Thyroid gland (tissue), 4 donors: ENCODE results near the gene SLC66A1. TPM values are rescaled to one million over a fixed set of nuclear protein-coding genes. Genes with fewer than 3 reads are reported as not detected.

Experiments
- DNase-seq, 2 donors: peaks; one replicate each; pipeline ENCODE4 v3.0.0-alpha.2; 2019
- H3K27ac ChIP-seq, 3 donors: fragments of 200-600 bp; sonication (generic); 1 replicate in 2 of 3; 2 replicates in 1 of 3; pipeline ENCODE4 v1.5.1; 2016 to 2019; ENCODE audit warnings: mild to moderate bottlenecking in 1 of 3, moderate library complexity in 1 of 3
- H3K27me3 ChIP-seq: fragments of 200-600 bp; sonication (generic); one replicate; pipeline ENCODE4 v1.5.1; 2019
- H3K36me3 ChIP-seq, 2 donors: fragments of 200-600 bp; sonication (generic); one replicate each; pipeline ENCODE4 v1.5.1; 2016 to 2019
- H3K4me1 ChIP-seq, 2 donors: fragments of 200-600 bp; sonication (generic); one replicate each; pipeline ENCODE4 v1.5.1; 2017 to 2019
- H3K4me3 ChIP-seq, 3 donors: fragments of 200-600 bp; sonication (generic); replicated peaks in 1 of 3; 1 replicate in 2 of 3; 2 replicates in 1 of 3; pipeline ENCODE4 v1.5.1; 2016; ENCODE audit warnings: mild to moderate bottlenecking in 1 of 3
- H3K9me3 ChIP-seq: fragments of 200-600 bp; sonication (generic); one replicate; pipeline ENCODE4 v1.5.1; 2017
- POLR2A ChIP-seq, 2 donors: fragments of 450-650 bp; IDR thresholded peaks; one replicate each; pipeline ENCODE4 v1.6.1; 2017; ENCODE audit warnings: antibody characterized with exemption in 2 of 2, mild to moderate bottlenecking in 2 of 2, moderate library complexity in 1 of 2
- WGBS, 2 donors: methylation state at CpG; one replicate each; pipeline ENCODE4 v1.1.5; 2017; 5-methylcytosine and 5-hydroxymethylcytosine counted together
- intact Hi-C: fragments of 100-400 bp; cut with DNase I; formaldehyde crosslinking; loops from one replicate; pipeline ENCODE4 v1.15.1; 2023
- total RNA-seq, 4 donors: library from RNA; depleted of rRNA; stranded (reverse); fragments of >200 nt; gene quantifications; one replicate each; pipeline ENCODE4 v1.2.3, GENCODE V29; 2016
- TF ChIP-seq, protein P1 (sequence below), 6 experiments: fragments of 200-600 bp in 3 of 6; fragments of 450-650 bp in 3 of 6; sonication (generic) in 3 of 6; IDR thresholded peaks; one replicate each; pipeline ENCODE4 v1.5.1; 2016 to 2019; ENCODE audit warnings: antibody characterized with exemption in 6 of 6, mild to moderate bottlenecking in 2 of 6, inconsistent platforms in 1 of 6, moderate library complexity in 1 of 6

The SLC66A1 gene
- total RNA-seq, 4 donors from 2014 or later, result 17.6 to 24.6 (median 17.8) TPM

DNA sequence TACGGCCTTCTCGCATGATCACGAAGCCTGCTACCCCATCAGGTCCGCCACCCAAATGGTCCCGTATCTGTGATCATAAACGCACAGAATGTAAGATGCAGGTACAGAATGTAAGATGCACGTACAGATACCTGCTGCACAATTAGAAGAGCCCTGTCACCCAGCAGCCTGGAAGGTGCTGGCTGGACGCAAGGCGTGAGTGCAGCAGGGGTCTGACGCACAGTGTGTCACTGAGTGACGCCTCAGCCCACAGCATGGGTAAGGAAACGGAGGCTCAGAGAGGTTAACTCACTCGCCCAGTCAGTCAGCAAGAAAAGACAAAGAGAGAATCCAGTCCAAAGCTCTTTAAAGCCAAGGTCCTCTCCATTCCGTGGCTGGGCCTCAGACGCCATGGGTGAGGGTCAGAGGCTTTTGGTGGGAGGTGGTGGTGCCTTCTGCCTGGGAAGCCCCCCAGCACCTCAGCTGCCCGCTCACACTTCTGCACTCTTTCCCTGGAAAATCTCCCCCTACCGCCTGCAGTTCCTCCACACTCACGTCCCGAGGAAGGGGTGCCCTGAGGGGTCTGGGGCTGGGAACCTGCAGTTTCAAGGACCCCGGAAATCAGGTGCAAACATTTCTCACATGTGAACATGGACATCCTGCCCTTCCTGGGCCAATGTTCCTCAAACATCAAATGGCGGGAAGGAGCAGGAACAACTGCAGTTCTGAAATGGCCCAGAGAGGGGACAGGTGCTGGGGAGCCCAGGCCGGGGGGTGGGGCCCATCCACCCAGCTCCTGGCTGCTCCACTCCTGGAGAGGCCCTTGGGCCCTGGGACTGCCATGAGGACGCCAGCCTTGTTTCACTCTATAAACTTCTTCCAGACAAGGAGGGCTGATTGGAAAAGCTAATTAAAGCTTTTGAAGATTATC, 59.4 kb downstream of the SLC66A1 start:
- no peak for DNase-seq
- intact Hi-C loops, result no loop called here
- Histone ChIP-seq H3K27me3 (no peaks in the 10 kb centered on the region), H3K4me3 (no peak overlapping the region), H3K9me3 (no peaks in the 10 kb centered on the region), H3K36me3 (peaks cover 2 to 8% of the 10 kb centered on the region in 2 donors), H3K27ac (no peak overlapping the region), H3K4me1 (peaks cover 9 to 14% of the 10 kb centered on the region in 2 donors)
- 91 to 94% methylated on average over 22 to 23 of the region's 23 CpGs for WGBS, 2 donors
- TF ChIP-seq POLR2A (IDR thresholded peaks at IDR 0.05), result no peak
- TF ChIP-seq, protein P1, sequence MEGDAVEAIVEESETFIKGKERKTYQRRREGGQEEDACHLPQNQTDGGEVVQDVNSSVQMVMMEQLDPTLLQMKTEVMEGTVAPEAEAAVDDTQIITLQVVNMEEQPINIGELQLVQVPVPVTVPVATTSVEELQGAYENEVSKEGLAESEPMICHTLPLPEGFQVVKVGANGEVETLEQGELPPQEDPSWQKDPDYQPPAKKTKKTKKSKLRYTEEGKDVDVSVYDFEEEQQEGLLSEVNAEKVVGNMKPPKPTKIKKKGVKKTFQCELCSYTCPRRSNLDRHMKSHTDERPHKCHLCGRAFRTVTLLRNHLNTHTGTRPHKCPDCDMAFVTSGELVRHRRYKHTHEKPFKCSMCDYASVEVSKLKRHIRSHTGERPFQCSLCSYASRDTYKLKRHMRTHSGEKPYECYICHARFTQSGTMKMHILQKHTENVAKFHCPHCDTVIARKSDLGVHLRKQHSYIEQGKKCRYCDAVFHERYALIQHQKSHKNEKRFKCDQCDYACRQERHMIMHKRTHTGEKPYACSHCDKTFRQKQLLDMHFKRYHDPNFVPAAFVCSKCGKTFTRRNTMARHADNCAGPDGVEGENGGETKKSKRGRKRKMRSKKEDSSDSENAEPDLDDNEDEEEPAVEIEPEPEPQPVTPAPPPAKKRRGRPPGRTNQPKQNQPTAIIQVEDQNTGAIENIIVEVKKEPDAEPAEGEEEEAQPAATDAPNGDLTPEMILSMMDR (IDR thresholded peaks at IDR 0.05), result no peak

DNA sequence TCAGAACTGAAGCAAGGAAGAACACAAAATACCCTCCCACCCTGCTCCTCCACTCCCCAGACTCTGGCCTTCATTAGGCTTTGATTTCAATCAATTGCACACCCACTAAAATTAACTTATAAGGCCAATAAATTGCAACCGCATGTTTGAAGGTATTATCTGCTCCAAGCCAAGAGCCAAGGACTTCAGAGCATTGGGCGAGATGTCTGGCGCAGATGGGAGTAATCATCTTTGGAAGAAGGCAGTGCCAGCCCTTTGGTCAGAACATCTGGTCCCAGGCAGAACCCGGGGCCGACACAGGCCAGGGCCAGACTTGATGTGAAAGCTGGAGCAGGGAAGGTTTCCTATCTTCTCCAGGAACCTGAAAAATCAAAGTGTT, 60.0 kb downstream of the SLC66A1 start:
- Histone ChIP-seq H3K27me3 (no peaks in the 10 kb centered on the region), H3K9me3 (no peaks in the 10 kb centered on the region), H3K4me1 (peaks cover 9% of the 10 kb centered on the region in 2 donors), H3K36me3 (peaks cover 8 to 11% of the 10 kb centered on the region in 2 donors), H3K4me3 (no peak overlapping the region), H3K27ac (no peak overlapping the region)
- WGBS, 2 donors, result 92 to 95% methylated on average over 5 of the region's 5 CpGs
- no peak for DNase-seq
- TF ChIP-seq, protein P1 (IDR thresholded peaks at IDR 0.05), result no peak
- no peak for TF ChIP-seq POLR2A (IDR thresholded peaks at IDR 0.05)
- intact Hi-C loops, result no loop called here

DNA sequence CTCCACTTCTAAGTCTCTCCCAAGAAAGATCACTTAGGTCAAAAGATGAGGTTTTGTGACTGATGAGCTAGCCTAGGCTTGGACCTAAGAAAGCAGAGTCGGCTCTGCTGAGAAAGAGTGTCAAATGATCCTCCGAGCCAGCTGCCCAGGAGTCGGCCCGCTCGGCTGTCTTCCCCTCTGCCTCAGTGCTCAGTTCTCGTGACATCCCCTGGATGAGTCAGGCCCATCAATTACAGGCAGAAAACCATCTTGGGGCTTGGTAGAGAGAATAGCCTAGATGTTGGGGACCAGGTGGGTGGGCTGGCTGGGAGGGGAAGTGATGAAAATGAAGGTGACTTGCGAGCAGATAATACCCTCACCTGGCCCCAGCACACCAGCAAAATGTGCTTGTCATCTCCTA, 60.5 kb downstream of the SLC66A1 start:
- no peak for DNase-seq
- H3K9me3 ChIP-seq, result no peaks in the 10 kb centered on the region
- 86 to 94% methylated on average over 7 of the region's 7 CpGs for WGBS, 2 donors
- no peaks in the 10 kb centered on the region for H3K27me3 ChIP-seq
- intact Hi-C loops, result no loop called here
- no peak overlapping the region for H3K27ac ChIP-seq
- no peak overlapping the region for H3K4me3 ChIP-seq
- TF ChIP-seq, protein P1 (IDR thresholded peaks at IDR 0.05), result no peak
- TF ChIP-seq POLR2A (IDR thresholded peaks at IDR 0.05), result no peak
- H3K36me3 ChIP-seq, result peaks cover 10 to 15% of the 10 kb centered on the region in 2 donors
- peaks cover 7 to 9% of the 10 kb centered on the region in 2 donors for H3K4me1 ChIP-seq

DNA sequence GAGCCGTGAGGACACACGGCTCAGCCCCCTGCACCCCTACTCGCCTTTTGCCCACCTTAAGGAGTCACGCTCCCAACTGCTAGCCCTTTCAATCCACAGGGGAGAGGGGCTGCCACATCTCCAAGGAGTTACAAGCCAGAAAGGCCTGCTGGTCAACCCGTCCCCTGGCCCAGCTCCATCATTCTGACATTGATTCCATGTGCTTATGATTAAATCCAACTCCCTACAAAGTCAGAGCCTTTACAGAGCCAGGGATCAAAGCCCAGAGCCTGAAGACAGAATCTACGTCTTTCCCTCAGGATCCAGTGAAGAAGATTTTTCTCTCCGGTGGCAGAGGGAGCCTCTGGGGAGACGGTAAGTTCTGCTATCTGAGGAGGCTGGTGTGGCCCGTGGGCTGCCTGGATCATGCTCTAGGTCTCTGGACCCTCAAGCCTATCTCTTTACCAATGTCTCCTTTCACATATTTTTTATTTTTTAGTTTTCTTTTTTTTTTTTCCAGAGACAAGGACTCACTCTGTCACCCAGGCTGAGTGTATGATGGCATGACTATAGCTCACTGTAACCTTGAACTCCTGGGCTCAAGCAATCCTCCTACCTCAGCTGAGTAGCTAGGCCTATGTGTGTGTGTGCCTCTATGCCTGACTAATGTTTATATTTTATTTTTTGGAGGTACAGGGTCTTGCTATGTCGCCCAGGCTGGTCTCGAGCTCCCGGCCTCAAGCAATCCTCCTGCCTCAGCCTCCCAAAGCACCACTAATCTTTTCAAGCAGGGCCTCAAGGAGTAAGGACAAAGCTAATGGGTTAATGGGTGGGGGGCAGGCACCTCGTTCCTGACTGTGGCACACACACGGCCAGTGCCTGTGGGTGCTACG, 61.3 kb downstream of the SLC66A1 start:
- no peak for DNase-seq
- intact Hi-C loops, result no loop called here
- TF ChIP-seq POLR2A (IDR thresholded peaks at IDR 0.05), result no peak
- TF ChIP-seq, protein P1 (IDR thresholded peaks at IDR 0.05), result no peak
- Histone ChIP-seq H3K4me3 (no peak overlapping the region), H3K4me1 (peaks cover 3% of the 10 kb centered on the region in 2 donors), H3K27ac (peak overlapping the region in 1 of 3 donors; percentile 30), H3K27me3 (no peaks in the 10 kb centered on the region), H3K36me3 (peaks cover 18 to 22% of the 10 kb centered on the region in 2 donors), H3K9me3 (no peaks in the 10 kb centered on the region)
- whole genome bisulfite sequencing, 2 donors, result 85 to 90% methylated on average over 15 of the region's 15 CpGs
